ENCODE results near the gene EGFLAM.

The EGFLAM gene

GRCh38 chr5:38250763-38251448 lies 7.5 kb upstream of the EGFLAM start:
- Mint-ChIP-seq H3K4me3 (no peak overlapping the region), H3K27ac (no peak overlapping the region), H3K36me3 (no peaks in the 10 kb centered on the region), H3K9me3 (peaks cover 6% of the 10 kb centered on the region), H3K4me1 (no peaks in the 10 kb centered on the region), H3K27me3 (peaks cover 2% of the 10 kb centered on the region)
- ATAC-seq (ENCODE audit: low read depth) (no peak), DNase-seq (ENCODE audit: low spot score in 2 of 2) (no peak)

DNA sequence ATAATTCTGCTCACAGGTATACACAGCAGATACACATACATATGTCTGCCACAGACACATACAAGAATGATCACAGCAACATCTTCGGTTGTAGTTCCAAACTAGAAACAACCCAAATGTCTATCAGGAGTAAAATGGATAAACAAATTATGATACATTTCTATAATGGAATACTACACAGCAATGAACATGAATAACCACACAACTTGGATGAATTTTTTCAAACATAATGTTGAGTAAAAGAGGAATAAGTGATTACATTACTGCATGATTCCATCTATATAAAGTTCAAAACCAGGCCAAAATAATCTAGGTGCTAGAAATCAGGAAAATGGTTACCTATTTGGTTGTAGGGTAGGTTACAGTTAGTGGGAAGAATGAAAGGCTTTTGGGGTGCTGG lies 4.6 kb upstream of the EGFLAM start:
- Mint-ChIP-seq H3K4me3 (no peak overlapping the region), H3K9me3 (peaks cover 6% of the 10 kb centered on the region), H3K27me3 (peaks cover 13% of the 10 kb centered on the region), H3K36me3 (no peaks in the 10 kb centered on the region), H3K27ac (no peak overlapping the region), H3K4me1 (no peaks in the 10 kb centered on the region)
- ATAC-seq (ENCODE audit: low read depth) (no peak), DNase-seq (ENCODE audit: low spot score in 2 of 2) (no peak)

- H3K4me1 Mint-ChIP-seq, result no peaks in the 10 kb centered on the region
- no peak for DNase-seq (ENCODE audit: low spot score in 2 of 2)
- ATAC-seq (ENCODE audit: low read depth), result no peak
- no peak overlapping the region for H3K27ac Mint-ChIP-seq
- peaks cover 15% of the 10 kb centered on the region for H3K27me3 Mint-ChIP-seq
- H3K36me3 Mint-ChIP-seq, result no peaks in the 10 kb centered on the region
- H3K9me3 Mint-ChIP-seq, result peaks cover 4% of the 10 kb centered on the region
- H3K4me3 Mint-ChIP-seq, result no peak overlapping the region
Observed at GRCh38 chr5:38257308-38258041, 884 bp upstream of the EGFLAM start.

GRCh38 chr5:38258042-38258318 lies 379 bp upstream of the EGFLAM start:
- Mint-ChIP-seq H3K27ac (no peak overlapping the region), H3K4me3 (no peak overlapping the region), H3K9me3 (peaks cover 4% of the 10 kb centered on the region), H3K27me3 (peaks cover 15% of the 10 kb centered on the region), H3K4me1 (no peaks in the 10 kb centered on the region), H3K36me3 (no peaks in the 10 kb centered on the region)
- ATAC-seq (ENCODE audit: low read depth) (no peak), DNase-seq (ENCODE audit: low spot score in 2 of 2) (no peak)

- no peaks in the 10 kb centered on the region for H3K4me1 Mint-ChIP-seq
- DNase-seq (ENCODE audit: low spot score in 2 of 2) (no peak), ATAC-seq (ENCODE audit: low read depth) (no peak)
- H3K27ac Mint-ChIP-seq, result no peak overlapping the region
- no peaks in the 10 kb centered on the region for H3K9me3 Mint-ChIP-seq
- peaks cover 15% of the 10 kb centered on the region for H3K27me3 Mint-ChIP-seq
- no peak overlapping the region for H3K4me3 Mint-ChIP-seq
- no peaks in the 10 kb centered on the region for H3K36me3 Mint-ChIP-seq
Observed at GRCh38 chr5:38259062-38259808, 876 bp downstream of the EGFLAM start.

DNA sequence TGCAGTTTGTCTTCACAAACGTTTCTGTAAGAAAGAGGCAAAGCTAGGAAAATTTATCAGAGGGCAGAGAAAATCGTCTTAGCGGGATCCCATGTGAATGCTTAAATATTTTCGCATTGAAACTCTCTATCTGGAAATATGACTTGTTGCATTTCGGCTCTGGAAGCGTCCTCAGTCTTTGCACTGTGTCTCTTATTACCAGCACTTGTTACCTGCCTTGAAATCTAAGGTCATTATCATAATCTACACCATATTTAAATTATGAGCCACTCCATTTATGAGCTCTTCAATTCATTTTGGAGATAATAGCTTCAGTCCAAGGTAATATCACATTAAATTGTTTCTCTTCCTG lies 1.4 kb downstream of the EGFLAM start:
- H3K27me3 Mint-ChIP-seq, result peaks cover 15% of the 10 kb centered on the region
- H3K27ac Mint-ChIP-seq, result no peak overlapping the region
- DNase-seq (ENCODE audit: low spot score in 2 of 2) (no peak), ATAC-seq (ENCODE audit: low read depth) (no peak)
- no peaks in the 10 kb centered on the region for H3K36me3 Mint-ChIP-seq
- H3K4me3 Mint-ChIP-seq, result no peak overlapping the region
- no peaks in the 10 kb centered on the region for H3K9me3 Mint-ChIP-seq
- H3K4me1 Mint-ChIP-seq, result no peaks in the 10 kb centered on the region

- no peaks in the 10 kb centered on the region for H3K9me3 Mint-ChIP-seq
- no peak overlapping the region for H3K27ac Mint-ChIP-seq
- H3K36me3 Mint-ChIP-seq, result no peaks in the 10 kb centered on the region
- no peaks in the 10 kb centered on the region for H3K4me1 Mint-ChIP-seq
- ATAC-seq (ENCODE audit: low read depth) (no peak), DNase-seq (ENCODE audit: low spot score in 2 of 2) (no peak)
- no peak overlapping the region for H3K4me3 Mint-ChIP-seq
- peaks cover 4% of the 10 kb centered on the region for H3K27me3 Mint-ChIP-seq
Observed at GRCh38 chr5:38263983-38264382, 5.6 kb downstream of the EGFLAM start.

DNA sequence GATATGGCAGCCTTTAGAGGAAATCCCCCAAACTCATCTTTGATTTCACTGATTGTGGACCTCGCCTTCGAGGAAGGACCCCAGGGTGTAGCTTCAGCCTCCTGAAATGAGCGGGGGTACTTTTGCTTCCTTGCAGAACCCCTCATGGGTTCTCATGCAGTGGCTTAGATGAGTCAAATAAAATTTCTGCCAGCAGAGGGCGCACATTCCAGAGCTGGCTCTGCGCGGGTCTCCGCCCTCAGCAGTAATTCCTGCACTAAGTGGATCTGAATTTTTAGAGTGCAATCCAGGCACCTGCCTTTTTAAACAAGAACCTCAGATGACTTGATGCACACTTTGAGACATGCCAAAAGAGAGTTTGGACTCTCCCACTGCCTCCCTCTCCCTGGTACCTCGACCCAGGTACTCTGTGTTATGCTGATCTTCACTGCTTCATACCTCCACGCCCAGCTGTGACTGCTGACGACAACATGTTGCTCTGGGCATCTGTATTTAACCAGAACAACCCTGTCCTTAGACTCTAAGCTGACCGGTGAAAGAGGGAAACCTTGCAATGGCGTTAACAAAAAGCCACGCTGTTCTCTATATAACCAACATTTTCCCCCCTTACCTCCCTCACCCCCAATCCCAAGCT lies 7.3 kb downstream of the EGFLAM start:
- no peak overlapping the region for H3K27ac Mint-ChIP-seq
- no peaks in the 10 kb centered on the region for H3K9me3 Mint-ChIP-seq
- DNase-seq (ENCODE audit: low spot score in 2 of 2) (peak in 1 of 2 donors; percentile 21), ATAC-seq (ENCODE audit: low read depth) (no peak)
- H3K4me1 Mint-ChIP-seq, result no peaks in the 10 kb centered on the region
- no peaks in the 10 kb centered on the region for H3K27me3 Mint-ChIP-seq
- H3K4me3 Mint-ChIP-seq, result no peak overlapping the region
- H3K36me3 Mint-ChIP-seq, result no peaks in the 10 kb centered on the region

GRCh38 chr5:38267372-38267771 lies 9.0 kb downstream of the EGFLAM start:
- no peaks in the 10 kb centered on the region for H3K27me3 Mint-ChIP-seq
- H3K27ac Mint-ChIP-seq, result no peak overlapping the region
- ATAC-seq (ENCODE audit: low read depth) (no peak), DNase-seq (ENCODE audit: low spot score in 2 of 2) (no peak)
- no peaks in the 10 kb centered on the region for H3K4me1 Mint-ChIP-seq
- H3K9me3 Mint-ChIP-seq, result peaks cover 3% of the 10 kb centered on the region
- H3K36me3 Mint-ChIP-seq, result no peaks in the 10 kb centered on the region
- no peak overlapping the region for H3K4me3 Mint-ChIP-seq

- Mint-ChIP-seq H3K4me1 (no peaks in the 10 kb centered on the region), H3K4me3 (no peak overlapping the region), H3K27me3 (no peaks in the 10 kb centered on the region), H3K27ac (no peak overlapping the region), H3K36me3 (no peaks in the 10 kb centered on the region), H3K9me3 (peaks cover 21% of the 10 kb centered on the region)
- ATAC-seq (ENCODE audit: low read depth) (no peak), DNase-seq (ENCODE audit: low spot score in 2 of 2) (no peak)
Observed at GRCh38 chr5:38273626-38274025, 15.3 kb downstream of the EGFLAM start.

DNA sequence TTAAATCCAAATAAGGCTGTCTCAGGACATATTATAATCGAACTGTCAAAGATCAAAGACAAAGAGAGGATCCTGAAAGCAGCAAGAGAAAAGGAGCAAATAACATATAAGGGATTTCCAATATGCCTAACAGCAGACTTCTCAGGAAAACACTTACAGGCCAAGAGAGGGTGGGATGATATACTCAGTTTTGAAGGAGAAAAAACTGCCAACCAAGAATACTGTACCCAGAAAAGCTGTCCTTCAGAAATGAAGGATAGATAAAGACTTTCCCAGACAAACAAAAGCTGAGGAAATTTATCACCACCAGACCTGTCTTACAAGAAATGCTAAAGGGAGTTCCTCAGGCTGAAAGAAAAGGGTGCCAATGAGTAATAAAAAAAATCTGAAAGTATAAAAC lies 16.0 kb downstream of the EGFLAM start:
- no peak overlapping the region for H3K4me3 Mint-ChIP-seq
- no peaks in the 10 kb centered on the region for H3K27me3 Mint-ChIP-seq
- H3K27ac Mint-ChIP-seq, result no peak overlapping the region
- no peak for ATAC-seq (ENCODE audit: low read depth)
- H3K36me3 Mint-ChIP-seq, result no peaks in the 10 kb centered on the region
- H3K9me3 Mint-ChIP-seq, result peaks cover 21% of the 10 kb centered on the region
- no peaks in the 10 kb centered on the region for H3K4me1 Mint-ChIP-seq
- DNase-seq (ENCODE audit: low spot score in 2 of 2), result no peak

DNA sequence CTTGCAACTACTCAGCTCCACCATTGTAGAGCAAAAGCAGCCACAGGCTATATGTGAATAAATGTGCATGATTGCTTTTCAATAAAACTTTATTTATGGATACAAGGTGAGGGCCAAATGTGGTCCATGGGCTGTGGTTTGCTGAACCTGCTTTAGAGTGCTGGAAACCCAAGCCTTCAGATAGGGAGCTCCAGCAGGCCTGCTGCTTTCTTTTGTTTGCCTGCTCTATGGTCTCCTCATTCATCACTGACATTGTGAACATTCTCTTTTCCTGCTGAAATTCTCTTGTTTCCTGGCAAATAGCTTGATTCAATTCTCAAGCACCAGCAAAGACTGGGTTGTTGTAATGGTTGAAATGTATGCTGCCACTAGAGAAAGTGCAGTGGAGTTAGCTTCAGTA lies 26.0 kb downstream of the EGFLAM start:
- no peaks in the 10 kb centered on the region for H3K27me3 Mint-ChIP-seq
- no peaks in the 10 kb centered on the region for H3K36me3 Mint-ChIP-seq
- no peaks in the 10 kb centered on the region for H3K4me1 Mint-ChIP-seq
- ATAC-seq (ENCODE audit: low read depth), result no peak
- peaks cover 2% of the 10 kb centered on the region for H3K9me3 Mint-ChIP-seq
- no peak overlapping the region for H3K4me3 Mint-ChIP-seq
- no peak overlapping the region for H3K27ac Mint-ChIP-seq
- no peak for DNase-seq (ENCODE audit: low spot score in 2 of 2)

DNA sequence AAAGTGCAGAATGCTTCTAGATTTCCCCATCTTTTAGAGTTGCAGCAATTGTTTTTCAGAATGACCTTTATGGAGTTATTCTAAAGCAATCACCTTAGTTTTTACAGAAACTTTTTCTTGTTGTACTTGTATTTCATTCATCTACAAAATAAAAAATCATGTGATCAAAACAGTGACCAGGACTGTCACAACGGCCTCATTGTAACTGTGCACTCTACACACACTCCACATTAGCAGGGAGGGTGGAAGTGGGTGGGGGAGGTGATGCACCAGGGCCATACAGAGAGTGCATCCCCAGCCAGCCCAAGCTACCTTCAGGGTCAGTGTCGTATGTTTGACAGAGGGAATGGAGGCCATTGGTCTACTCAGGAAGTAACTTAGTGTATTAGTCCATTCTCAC lies 26.9 kb downstream of the EGFLAM start:
- DNase-seq (ENCODE audit: low spot score in 2 of 2), result no peak

GRCh38 chr5:38286002-38286401 lies 27.6 kb downstream of the EGFLAM start:
- ATAC-seq (ENCODE audit: low read depth), result no peak
- Mint-ChIP-seq H3K4me3 (no peak overlapping the region), H3K27me3 (no peaks in the 10 kb centered on the region), H3K9me3 (peaks cover 2% of the 10 kb centered on the region), H3K4me1 (no peaks in the 10 kb centered on the region), H3K36me3 (no peaks in the 10 kb centered on the region), H3K27ac (no peak overlapping the region)
- DNase-seq (ENCODE audit: low spot score in 2 of 2), result no peak

More for the DNA sequence above, 26.9 kb downstream of the EGFLAM start:
- Mint-ChIP-seq H3K27ac (no peak overlapping the region), H3K4me1 (no peaks in the 10 kb centered on the region), H3K4me3 (no peak overlapping the region), H3K9me3 (peaks cover 2% of the 10 kb centered on the region), H3K27me3 (no peaks in the 10 kb centered on the region), H3K36me3 (no peaks in the 10 kb centered on the region)
- no peak for ATAC-seq (ENCODE audit: low read depth)

All from memory B cell (primary cell).